ENCODE data around the gene PLIN4.
"Not testable (repeated sequence)": the region's sequence is repeated elsewhere in the genome, so short reads cannot be mapped to it uniquely, and the experiment has no call there.

PLIN4 gene

DNA sequence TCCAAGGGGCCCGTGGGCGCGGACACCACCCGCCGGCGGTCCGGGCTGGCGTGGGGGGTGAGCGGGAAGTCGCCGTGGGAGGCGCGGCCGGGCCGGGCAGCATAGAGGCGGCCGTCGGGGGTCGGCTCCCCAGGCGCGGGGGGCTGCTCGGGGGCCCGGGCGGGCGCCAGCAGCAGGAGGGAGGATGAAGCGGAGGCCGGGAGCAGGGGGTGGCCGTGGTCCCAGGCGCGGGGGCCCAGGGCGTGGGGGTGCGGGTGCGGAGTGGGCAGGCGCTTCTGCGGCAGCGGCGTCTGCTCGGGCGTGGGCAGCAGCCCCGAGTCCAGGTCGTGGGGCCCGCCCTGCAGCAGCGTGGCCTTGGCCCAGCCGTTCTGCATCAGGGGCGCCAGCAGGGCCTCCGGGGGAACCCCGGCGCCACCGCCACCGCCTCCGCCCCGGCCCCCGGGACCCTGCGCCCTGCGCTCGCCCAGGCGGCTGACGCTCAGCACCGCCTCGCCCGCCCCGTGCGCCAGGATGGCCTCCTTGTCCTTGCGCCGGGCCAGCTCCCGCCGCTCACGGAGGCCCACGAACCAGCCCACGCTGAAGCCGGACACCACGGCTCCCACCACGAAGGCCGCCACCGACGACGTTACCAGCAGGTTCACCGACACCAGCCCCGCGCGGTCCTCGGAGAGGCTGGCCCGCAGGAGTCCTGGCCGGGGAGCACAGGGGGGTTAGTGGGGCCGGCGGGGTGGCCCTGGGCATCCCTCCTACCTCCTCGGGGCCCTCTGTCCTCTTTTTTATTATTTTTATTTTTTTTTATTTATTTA lies 25.8 kb upstream of the PLIN4 start:
- no peak for DNase-seq

DNA sequence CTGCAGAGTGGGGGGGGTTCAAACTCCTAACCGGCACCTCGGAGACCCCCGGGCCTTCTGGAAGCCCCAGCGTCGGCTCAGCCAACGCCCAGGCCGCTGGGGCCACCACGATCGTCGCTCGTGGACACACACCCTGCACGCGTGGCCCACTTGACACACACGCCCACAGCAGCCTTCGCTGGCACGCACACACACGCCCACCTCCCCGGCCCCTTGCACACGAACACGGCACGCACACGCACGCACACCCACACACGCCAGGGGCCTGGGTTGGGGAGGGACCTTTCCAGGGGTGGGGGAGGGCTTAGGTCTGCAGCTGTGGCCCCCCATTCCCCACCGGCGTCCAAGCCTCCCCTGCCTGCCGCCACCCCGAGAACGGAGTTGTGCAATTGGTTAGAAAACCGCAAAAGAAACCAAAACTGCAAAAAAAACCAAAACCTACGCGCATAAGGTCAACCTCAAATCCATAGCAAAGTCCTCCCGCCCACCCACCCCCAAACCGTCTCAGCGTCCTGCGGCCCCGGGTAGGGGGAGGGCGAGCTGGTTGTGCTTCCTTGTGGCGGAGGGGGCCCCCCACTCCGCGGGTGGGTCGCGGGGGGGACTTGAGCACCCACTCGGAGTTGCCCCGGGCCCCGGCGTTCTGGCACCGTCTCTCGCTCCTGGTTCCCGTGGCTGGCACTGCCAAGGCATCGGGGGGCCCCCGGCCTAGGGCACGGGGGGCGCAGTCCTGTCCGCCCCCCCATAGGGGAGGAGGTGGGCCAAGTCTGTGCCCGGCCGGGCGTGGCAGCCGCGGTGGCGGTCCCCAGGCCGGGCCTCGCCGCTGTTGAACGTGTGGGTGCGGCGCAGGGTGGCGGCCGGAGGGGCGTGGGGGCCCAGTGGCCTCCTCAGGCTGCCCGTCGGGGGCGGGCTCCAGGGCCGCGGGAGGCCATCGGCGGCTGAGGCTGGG lies 24.9 kb upstream of the PLIN4 start:
- no peak for DNase-seq

DNA sequence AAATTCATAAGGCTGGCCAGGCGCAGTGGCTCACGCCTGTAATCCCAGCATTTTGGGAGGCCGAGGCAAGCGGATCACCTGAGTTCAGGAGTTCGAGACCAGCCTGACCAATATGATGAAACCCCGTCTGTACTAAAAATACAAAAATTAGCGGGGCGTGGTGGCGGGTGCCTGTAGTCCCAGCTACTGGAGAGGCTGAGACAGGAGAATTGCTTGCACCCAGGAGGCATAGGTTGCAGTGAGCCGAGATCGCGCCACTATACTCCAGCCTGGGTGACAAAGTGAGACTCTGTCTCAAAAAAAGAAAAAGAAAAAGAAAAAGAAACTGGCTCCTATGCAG lies 23.5 kb upstream of the PLIN4 start:
- DNase-seq, result not testable (repeated sequence)

DNA sequence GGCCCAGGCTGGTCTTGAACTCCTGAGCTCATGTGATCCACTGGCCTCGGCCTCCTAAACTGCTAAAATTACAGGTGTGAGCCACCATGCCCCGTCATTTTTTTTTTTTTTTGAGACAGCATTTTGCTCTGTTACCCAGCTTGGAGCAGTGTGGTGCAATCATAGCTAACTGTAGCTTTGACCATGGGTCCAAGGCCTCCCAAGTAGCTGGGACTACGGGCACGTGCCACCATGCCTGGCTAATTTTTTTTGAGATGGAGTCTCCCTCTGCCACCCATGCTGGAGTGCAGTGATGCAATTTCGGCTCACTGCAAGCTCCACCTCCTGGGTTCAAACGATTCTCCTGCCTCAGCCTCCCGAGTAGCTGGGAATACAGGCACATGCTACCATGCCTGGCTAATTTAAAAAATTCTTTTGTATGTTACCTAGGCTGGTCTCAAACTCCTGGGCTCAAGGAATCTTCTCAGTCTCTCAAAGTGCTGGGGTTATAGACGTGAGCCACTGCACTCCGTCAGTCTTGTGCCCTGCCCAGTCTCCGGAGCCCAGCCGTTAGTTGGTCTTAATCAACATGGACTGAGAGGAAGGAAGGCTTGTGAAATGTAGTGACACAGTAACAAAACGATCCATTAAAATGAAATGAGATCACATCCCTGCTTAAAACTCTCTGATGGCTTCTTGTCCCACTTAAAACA lies 23.0 kb upstream of the PLIN4 start:
- DNase-seq, result no peak

DNA sequence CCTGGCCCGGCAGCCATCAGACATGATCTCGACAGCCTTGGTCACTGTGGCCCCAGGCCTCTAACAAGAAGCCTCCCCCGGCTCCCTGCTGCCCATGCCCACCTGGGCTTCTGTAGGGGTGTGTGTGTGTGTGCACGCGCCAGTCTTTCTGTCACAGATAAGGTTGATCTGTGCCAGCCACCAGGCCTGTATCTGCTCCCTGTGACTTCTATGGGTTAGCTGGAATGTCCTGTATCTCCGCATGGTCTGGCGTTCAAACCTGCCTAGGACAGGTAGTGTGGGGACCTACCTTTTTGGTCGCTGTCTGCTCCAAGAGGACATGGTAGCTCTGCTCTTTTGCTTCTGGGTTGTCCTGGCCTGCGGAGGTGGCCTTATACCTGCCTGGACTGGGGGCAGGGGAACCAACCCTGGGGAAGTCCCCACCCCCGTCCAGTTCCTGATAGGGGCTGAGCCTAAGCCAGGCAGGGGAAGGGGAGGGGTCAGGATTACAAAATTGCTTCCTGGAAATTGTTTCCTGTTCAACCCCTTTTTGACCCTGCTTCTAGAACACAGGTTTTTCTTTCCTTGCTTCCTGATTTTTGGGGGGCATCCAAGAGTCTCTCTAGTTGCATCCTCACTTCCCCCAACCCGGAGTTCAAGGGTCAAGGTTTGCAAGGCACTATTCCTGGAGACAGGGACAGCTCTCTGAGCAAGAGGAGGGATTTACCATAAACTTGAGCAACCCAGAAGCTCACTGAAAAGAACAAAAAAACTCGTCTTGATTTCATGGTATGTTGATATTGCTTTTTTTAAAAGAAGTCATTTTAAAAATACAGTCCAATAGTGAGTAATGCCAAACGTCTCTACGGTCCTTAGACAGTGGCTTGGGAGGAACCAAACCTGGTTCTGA lies 21.7 kb upstream of the PLIN4 start, which contains the start of gene LRG1:
Gene LRG1 (minus strand): TSS at position 344 of the 889 bp plus-strand sequence. CDS start 23 bp downstream, at position 321.
- DNase-seq, result no peak

DNA sequence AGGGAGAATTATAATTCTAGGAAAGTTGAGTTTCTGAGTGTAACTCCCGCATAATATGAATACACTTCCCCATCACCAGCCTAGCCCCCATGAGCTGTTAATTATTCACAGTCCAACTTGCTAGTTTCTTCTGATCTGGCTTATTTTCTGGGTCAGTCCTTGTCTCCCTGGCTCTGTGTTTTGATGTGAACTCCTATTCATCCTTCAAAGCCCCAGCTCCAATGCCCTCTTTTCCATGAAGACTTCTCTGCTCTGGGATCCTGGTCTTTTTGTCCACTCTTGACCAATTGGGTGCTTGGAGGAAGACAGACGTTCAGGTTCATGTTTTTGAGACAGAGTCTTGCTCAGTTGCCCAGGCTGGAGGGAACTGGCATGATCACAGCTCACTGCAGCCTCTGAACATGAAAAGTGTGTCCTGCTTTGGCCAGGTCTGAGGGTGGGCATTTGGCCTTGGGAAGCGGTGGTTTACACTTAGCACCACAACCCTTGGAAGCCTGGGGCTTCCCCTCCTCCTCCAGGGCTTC lies 20.9 kb upstream of the PLIN4 start:
- DNase-seq, result no peak

DNA sequence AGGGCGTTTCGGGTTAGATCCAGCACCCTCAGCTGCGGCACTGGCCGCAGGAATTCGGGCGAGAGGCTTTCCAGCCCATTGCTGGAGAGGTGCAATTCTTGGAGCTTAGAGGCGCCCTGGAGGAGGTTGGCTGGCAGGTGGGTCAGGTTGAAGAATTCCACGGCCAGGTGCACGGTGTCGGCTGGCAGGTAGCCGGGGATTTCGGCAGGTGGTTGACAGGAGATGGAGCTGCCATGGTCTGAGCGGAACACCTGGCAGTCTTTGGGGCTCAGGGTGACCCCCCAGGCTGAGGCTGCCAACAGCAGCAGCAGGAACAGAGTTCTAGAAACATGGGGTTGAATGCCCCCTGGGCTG lies 20.3 kb upstream of the PLIN4 start:
- DNase-seq, result no peak

DNA sequence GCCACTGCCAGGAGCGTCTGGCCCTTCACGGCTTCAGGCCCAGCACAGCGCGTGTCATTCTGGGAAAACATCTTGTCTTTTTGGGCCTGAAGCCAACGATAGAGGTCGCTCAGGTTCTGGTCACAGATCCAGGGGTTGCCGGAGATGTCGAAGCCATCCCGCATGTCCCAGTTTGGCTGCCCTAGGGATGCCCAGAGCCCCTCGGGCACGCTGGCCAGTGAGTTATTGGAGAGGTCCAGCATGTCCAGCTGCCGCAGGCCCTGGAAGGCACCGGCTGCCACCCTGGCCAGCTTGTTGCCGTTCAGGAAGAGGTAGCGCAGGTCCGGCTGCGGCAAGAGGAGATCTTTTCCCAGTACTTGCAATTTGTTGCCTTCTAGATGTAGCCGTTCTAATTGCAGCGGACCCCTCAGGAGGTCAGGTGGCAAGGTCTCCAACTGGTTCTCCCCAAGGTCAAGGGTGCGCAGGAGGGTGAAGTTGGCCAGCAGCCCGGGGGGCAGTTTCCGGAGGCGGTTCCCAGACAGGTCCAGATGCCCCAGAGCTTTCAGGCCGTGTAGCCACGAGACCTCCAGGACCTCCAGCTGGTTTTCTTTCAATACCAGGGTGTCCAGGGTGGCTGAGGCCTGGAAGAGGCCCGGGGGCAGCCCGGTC lies 19.8 kb upstream of the PLIN4 start:
- no peak for DNase-seq

DNA sequence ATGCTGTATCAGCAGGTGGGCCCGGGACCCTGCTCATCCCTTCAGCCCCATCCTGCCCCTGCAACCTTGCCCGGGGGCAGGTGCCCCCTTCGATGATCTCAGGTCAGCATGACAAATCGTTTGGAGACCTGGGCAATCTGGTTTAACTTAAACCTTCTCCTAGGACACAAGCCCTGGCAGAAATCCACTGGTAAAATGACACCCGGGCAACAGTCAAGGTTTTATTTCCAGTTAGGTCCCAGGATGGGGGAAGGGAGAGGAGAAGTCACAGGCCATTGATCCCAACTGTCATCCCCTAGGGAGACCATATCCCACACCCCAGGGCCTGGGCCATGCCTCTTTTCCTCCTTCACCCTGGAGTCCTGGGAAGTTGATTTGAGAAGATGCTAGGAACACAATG lies 18.5 kb upstream of the PLIN4 start:
- DNase-seq, result no peak

DNA sequence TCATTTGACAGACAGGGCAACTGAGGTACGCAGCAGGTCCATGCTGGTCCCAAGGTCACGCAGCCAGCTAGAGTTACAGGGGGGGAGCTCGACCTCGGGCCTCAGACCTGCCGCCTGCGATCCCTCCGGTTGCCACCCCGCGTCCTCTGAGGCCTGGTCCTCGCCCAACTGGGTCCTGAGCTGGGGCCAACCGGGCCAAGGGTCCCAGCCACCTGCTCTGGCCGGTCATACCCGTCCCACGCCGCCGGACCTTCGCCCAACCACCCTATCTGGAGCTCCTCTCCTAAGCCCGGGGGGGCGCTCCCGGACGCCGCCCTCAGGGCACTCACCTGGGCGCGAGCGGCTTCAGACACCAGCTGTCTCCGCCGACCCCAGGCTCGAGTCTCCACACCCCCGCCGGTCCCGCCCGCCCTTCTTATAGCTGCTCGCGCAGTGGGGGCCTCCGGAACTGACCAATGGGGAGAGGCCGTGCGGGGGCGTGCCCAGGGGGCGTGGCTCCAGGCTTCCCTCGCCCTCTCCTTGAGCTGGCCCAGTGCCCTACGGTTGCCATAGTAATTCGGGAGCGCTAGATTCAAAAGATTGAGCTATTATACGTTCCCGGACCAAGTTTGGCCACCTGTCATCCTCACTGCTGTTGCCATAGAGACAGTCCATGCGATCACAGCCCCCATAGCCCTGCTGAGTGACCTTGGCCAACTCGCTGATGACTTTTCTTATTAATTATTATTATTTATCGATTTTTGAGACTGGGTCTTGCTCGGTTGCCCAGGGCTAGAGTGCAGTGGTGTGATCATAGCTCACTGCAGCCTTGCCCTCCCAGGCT lies 16.8 kb upstream of the PLIN4 start, which contains the start of gene PLIN5:
Gene PLIN5 (minus strand): TSS at position 389 of the 823 bp plus-strand sequence. CDS start 1,150 bp downstream, outside the sequence.
- no peak for DNase-seq

DNA sequence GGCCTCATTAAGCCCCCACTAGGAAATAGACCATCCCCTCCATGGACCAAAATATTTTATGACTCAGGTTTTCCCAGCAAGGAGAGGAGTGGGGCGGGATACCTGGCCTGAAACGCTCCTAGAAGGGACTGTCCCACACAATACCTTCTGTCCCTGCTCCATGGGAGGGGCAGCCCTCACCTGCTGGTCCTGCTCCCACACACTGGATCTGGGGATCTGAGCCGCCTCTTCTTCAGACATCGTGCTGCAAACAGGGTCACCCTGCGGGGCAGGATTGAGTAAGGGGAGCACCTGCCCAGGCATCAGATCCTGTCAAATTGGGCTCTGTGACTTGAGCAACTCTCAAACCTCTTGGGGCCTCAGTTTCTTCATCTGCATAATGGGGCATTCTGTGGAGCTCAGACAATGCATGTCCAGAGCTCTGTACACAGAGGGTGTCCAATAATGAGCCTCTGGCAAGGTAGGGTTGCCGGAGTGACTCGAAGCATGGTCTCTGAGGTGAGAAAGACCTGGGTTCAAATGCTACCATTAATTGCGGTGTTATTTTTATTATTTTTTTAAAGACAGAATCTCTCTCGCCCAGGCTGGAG lies 15.6 kb upstream of the PLIN4 start:
- DNase-seq, result no peak

DNA sequence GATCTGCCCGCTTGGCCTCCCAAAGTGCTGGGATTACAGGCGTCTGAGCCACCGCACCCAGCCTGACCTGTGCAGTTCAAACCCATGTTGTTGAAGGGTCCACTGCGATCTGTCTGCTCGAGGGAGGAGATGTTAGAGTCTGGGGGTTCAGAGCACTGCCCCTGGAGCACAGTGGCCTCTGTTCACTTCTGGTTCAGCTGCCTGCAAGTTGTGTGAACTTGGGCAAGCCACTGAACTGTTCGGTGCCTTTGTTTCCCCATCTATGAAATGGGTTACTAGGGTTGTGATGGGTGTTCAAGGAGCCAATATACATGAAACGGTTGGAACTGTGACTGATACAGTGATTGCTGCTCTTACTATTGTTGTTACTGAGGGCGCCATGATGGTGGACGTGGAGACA lies 15.0 kb upstream of the PLIN4 start:
- no peak for DNase-seq

DNA sequence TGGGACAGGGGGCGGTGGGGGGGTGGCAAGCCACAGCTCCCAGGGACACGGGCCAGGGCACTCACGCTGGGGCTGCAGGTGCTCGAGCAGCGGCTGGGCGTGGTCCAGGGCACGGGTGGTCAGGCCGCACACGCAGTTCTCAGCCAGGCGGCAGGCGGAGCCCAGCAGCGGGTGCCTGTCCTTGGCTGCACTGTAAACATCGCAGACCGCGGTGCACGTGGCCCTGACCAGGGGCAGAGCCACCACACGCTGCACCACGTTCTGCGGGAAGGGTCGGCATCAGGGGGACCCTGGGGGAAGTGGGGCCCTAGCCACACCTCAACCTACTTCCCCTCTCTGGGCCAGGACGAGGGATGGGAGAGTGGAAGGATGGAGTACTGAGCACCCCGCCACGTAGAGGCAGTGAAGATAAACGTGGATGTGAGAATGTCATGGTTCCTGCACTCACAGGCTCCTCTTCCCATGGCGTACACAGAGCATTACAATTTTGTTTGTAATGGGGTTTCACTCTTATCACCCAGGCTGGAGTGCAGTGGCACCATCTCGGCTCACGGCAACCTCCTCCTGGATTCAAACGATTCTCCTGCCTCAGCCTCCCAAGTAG lies 13.4 kb upstream of the PLIN4 start:
- DNase-seq, result no peak

DNA sequence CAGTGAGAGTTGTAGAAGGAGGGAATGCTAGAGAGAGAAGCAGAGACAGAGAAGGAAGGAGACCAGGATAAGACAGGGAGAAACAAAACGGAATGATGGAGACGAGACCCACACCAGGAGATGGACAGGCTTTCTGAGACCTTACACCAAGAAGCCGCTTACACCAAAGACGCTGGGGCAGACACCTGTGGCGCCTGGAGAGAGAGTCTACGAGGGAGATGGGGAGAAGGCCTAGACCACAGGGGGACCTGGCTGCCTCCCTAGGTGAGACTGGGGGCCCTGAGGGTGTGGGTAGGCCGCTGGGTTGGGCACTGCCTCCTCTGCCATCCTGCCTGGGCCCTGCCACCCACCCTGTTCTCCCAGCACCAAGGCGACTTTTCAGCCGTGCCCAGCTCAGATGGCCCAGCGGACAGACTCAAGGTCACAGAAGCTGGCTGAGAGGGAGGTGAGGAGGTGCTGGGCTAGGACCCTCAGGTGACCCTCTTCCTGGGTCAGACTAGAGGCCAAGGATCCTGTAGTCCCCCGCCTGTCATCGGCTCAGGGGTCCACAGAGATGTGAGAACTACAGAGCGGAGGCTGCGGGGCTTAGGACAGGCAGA lies 11.7 kb upstream of the PLIN4 start:
- no peak for DNase-seq

DNA sequence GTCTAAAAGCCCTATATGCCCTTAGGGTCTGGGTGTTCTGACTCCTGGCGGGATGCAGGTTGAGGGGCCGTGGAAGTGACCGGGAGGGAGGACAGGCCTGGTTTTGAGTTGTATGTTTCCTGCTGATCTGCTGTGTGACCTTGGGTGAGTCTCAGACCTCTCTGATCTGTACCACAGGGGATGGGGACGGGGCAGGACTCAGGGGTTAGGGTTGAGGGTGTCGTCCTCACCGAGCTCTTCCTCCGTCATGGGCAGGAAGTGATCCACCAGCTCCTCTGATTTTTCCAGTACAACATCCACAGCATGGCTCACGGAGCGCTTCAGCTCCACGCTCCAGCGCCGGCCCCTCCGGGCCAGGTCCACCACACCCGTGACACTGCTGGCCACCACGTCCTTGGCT lies 10.6 kb upstream of the PLIN4 start:
- DNase-seq, result no peak

DNA sequence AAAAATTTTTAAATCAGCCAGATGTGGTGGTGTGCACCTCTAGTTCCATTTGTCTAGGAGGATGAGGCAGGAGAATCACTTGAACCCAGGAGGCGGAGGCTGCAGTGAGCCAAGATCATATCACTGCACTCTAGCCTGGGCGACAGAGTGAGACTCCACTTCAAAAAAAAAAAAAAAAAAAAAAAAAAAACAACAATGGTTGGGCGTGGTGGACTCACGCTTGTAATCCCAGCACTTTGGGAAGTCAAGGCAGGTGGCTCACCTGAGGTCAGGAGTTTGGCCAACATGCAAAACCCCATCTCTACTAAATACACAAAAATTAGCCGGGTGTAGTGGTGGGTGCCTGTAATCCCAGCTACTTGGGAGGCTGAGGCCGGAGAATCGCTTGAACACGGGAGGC lies 9.1 kb upstream of the PLIN4 start:
- not testable (repeated sequence) for DNase-seq

DNA sequence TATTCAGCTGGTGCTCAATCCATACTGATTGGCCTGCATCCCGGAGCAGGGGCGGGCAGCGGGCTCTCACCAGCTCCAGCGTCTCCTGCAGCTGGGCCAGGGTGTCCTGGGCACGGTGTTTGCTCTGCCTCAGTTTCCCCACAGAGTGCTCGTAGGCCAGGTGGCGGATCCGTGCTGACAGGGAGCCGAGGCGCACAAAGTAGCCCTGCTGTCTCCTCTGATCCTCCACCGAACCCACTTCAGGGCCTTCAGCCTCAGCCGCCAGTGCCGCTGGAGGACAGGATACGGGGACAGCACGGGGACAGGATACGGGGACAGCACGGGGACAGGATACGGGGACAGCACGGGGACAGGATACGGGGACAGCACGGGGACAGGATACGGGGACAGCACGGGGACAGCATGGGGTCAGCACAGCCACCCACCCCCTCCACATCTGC lies 7.3 kb upstream of the PLIN4 start:
- no peak for DNase-seq

DNA sequence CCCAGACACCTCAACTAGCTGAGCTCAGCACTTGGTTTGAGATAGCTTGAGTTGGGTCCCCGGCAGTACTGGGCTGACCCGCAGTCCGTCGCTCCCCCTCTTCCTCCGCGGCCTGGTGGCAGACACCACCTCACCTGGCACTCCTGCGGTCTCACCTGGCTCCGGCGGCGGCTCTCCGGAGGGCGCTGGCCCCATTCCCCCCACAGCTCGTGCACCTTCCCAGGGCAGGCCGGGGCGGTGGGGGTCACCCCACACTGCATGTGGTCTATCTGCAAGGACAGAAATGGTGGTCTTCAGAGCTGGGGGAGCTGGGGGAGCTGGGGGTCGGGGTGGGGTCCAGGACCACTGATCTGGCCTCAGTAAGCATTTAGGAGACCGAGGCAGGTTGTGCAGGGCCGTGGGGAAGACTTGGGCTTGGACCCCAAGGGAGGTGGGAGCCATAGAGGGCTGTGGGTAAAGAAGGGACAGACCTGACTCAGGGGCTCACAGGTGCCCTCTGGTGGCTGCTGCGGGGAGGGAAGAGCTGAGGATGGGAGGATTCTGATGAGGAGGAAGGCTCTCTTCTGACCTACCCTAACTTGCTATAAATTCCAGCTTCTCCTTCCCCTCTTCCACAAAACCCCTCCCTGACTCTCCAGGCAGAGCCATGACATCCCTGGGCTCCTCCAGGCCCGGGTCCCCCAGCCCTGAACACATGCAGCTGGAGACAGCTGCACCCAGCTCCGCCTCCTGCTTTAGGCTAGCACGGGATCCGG lies 6.7 kb upstream of the PLIN4 start:
- peak; percentile 39 to 75 (median 50) for DNase-seq

Measured in activated CD4-positive, CD25-positive, alpha-beta regulatory T cell (primary cell).